ENCODE results near the gene NMT1.

DNA sequence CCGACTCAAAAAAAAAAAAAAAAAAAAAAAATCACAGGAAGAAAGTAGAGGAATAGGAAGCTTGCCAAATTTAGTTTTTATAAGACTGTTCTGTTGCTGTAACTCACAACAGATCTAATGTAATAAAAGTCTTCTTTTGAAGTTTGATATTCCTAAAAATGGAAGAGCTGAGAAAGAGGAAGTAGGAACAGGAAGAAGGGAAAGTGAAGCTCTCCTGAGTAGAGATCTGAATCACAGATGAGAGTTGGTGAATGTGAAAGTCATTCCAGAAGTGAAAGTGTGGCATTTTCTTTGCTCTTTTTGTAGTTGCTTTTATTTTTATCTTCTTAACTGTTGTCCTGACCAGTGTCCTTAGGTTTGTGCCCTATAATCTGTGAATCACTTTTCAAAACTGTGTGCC is 2.1 kb downstream of the NMT1 start:
- TF ChIP-seq, protein P1, sequence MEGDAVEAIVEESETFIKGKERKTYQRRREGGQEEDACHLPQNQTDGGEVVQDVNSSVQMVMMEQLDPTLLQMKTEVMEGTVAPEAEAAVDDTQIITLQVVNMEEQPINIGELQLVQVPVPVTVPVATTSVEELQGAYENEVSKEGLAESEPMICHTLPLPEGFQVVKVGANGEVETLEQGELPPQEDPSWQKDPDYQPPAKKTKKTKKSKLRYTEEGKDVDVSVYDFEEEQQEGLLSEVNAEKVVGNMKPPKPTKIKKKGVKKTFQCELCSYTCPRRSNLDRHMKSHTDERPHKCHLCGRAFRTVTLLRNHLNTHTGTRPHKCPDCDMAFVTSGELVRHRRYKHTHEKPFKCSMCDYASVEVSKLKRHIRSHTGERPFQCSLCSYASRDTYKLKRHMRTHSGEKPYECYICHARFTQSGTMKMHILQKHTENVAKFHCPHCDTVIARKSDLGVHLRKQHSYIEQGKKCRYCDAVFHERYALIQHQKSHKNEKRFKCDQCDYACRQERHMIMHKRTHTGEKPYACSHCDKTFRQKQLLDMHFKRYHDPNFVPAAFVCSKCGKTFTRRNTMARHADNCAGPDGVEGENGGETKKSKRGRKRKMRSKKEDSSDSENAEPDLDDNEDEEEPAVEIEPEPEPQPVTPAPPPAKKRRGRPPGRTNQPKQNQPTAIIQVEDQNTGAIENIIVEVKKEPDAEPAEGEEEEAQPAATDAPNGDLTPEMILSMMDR (conservative IDR thresholded peaks at IDR 0.05; ENCODE audit: low read depth, low read length) = no peak
- TF ChIP-seq EZH2phosphoT487 (IDR thresholded peaks at IDR 0.05; ENCODE audit: borderline replicate concordance, low read length) (no peak), EZH2 (IDR thresholded peaks at IDR 0.05; ENCODE audit: low read length, unreplicated experiment) (no peak)

Measured in PC-3 (cell line).